Measurements from ENCODE around the gene TSPOAP1.

TSPOAP1 gene

DNA sequence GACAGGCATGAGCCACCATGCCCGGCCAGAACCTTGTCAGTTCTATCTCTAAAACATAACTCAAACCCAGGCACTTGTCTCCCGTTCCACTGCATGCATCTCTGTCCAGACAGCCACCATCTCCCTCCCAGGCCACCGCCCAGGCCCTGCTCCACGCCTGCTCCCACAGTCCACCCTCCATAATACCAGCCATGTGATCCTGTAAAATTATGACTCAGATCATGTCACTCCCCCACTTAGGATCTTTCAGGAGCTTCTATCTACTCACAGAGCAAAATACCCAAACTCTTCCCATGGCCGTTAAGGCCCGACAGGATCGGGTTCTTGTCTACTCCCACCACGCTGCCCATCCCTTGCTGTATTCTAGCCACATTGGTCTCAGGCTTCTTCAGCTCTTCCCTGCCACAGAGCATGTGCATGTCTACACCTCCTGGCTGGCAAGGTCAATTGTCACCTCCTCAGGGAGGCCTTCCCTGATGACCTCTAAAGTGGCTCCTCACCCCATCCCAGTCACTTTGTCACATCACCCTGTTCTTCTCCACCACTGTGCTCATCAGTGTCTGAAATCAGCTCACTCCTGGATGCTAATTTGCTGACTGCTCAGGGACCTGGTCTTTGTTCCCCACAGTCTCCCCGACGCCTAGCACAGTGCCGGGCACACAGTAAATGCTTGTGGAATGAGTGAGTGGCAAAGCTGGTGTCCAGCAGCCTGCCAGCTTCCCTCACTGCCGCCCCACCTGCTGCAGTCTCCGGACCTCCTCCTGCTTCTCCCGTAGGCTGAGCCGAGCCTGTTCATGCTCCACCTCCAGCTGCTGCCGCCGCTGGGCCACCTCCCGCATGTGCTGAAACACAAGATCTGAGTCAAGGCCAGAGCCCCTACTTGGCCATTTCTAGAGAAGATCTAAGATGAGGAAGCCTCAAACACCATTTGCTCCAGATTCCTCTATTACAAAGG, 6.7 kb downstream of the TSPOAP1 start:
- DNase-seq (ENCODE audit: low read depth), result no peak
- no peak overlapping the region for H3K4me3 ChIP-seq (ENCODE audit: low read depth, low read length)

DNA sequence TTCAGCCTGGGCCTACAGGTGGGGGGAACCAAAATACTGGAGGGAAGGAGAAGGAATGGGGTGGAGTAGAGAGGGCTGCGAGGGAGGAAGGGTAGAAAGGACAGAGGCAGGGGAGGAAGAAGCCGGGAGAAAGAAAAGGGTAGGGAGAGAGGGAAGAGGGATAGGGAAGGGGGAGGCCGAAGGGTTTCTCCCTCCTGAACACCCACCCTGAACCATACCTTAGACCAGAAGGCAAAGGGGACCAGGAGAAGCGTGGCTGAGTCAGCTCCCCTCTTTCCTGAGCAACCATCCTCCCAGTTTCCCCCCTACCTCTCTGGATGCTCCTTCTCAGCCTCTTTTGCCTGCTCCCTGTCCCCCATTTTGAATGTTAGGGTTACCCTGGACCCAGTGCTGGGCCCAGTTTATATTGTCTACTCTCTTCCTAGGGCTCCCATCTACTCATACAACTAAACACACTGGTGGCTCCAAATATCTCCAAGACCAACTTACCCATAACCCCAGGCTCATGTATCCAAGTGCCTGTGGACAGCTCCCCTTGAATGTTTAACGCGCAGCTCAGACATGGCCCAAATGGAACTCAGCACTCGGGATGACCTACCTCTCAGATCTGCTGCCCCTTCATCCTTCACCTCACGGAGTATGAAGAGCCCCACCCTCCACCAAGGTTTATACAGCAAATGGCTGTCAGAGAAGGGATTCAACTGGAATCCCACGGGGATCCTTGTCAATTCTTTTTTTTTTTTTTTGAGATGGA, 7.8 kb downstream of the TSPOAP1 start:
- no peak for DNase-seq (ENCODE audit: low read depth)
- no peak overlapping the region for H3K4me3 ChIP-seq (ENCODE audit: low read depth, low read length)

DNA sequence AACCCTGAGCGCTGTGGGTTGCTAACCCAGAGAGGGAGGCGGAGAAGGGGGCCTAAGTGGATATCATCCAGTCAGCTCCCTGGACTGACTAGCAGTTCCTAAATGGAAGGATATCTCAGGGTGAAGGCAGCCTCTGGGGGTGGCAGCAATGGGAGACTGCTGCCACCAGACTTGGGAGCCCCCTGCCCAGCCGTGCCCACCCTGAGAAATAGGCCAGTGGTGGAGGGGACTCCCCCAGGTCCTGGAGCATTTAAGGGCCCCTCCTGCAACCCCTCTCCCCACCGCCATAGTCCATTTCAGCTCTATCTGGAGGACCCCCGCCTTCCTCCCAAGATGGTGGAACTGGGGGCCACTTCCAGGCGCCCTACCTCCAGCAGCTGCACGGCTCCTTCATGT, 8.4 kb downstream of the TSPOAP1 start:
- no peak for DNase-seq (ENCODE audit: low read depth)
- no peak overlapping the region for H3K4me3 ChIP-seq (ENCODE audit: low read depth, low read length)

DNA sequence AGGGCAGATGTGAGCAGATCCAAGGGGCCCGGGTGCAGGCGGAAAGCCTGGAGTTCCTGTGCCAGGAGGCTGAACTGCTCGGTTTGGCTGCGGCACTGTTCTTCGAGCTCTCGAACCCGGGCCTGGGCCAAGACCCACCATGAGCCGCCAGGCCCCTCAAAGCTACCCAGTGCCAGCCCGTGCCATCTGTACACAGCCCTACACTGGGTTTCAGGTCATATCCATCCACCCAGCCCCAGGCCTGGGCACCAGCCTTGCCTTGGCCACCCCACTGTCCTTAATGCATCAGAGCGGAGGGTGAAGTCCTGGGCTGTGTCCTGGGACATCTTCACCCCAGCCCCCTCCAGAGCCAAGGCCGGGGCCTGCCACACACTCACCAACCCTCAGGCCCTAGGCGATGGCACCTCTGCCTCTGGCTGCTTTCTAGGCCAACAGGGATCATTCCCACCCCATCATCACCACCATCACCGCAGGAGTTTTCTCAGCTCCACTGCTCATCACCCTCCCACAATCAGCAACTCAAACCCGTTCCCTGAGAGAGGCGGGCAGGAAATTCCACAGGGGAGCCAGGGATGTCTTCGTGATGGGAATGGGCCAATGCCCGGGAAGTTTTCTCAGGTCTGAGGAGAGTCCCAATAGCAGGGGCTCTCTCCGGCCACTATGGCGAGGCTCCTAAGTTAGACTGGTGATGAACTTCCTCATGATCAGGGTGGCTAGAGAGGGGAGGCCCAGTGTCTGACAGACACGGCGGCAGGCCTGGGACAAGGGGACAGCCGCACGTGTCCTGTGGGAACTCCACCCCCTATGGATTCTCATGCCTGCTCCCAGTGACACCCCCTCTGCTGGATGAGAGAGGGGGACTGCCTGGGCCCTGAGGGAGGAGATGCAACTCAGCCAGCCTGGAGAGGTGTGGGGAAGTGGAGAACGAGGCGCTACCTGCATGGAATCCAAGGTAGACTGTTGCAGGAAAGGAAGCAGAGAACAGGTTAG, 9.1 kb downstream of the TSPOAP1 start:
- H3K4me3 ChIP-seq (ENCODE audit: low read depth, low read length), result no peak overlapping the region
- no peak for DNase-seq (ENCODE audit: low read depth)

DNA sequence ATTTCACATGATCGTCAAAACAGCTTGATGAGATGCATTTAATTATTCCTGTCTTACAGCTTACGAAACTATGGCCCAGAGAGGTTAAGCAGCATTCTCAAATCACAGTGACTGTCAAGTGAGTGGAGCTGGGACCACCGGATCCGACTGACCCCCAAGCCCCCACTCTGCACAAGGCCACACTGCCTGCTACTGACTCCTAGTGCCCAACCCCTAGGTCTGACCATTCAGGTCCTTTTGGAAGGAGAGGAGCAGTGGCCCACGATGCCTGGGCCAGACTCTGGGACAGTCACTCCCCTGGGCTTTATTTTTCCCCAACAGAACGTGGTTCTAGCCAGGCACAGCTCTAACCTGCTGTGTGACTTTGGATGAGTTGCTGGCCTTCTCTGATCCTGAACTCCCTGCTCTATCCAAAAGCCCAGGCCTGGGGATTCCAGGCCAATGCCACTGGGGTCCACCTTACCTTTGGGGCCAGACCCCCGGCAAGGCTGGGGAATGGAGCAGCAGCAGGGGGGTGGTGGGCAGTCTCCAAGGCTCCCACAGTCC, 9.9 kb downstream of the TSPOAP1 start:
- DNase-seq (ENCODE audit: low read depth), result no peak

DNA sequence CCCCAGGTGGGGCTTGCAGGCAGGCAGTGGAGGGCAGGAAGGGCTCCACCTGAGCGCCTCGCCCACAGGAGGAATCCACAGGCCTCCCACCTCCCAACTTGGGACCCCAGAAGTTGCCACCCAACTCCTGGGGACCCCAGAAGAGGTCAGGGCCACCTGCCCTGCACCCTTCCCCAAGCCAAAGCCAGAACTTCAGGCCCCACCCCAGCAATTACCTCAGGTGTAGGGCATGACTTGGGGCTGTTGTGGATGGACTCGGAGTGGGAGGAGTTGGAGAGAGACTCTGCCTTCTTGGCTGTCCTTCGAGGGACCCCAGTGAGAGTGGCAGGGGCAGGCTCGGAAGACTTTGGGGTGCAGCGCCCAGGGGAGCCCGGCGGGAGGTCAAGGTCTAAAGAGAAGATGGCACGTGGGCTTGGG, 10.5 kb downstream of the TSPOAP1 start:
- no peak overlapping the region for H3K4me3 ChIP-seq (ENCODE audit: low read depth, low read length)
- DNase-seq (ENCODE audit: low read depth), result no peak

More for the DNA sequence above, 9.9 kb downstream of the TSPOAP1 start:
- H3K4me3 ChIP-seq (ENCODE audit: low read depth, low read length), result no peak overlapping the region

DNA sequence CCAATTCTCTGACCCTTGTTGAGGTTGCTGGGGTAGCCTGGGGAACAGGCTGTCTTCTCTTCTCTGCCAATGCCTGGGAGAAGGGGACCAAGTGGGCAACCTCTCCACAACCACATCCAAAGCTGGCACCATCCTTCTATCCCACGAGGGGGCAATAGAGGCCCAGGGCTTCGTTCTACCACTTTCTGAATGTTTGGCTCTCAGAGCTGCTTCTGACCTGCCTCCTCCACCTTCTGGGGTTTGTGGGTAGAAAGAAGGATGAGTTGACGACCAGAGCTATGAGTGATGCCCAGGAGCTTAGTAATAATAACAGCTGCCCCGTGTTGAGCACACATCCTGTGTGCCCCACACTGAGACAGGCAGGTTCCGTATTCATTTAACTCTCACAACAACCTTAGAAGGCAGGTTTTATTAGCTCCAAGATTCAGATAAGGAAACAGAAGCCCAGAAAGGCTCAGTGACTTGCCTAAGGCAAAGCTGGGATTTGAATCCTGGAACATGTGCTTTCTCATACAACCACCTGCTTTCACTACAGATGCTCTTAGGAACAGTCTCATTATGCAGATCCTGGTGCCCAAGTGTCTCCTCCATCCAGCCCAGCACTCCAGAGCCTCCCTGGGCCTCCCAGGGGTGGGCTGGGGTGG, 11.1 kb downstream of the TSPOAP1 start:
- peak; percentile 52 for DNase-seq (ENCODE audit: low read depth)
- H3K4me3 ChIP-seq (ENCODE audit: low read depth, low read length), result no peak overlapping the region

DNA sequence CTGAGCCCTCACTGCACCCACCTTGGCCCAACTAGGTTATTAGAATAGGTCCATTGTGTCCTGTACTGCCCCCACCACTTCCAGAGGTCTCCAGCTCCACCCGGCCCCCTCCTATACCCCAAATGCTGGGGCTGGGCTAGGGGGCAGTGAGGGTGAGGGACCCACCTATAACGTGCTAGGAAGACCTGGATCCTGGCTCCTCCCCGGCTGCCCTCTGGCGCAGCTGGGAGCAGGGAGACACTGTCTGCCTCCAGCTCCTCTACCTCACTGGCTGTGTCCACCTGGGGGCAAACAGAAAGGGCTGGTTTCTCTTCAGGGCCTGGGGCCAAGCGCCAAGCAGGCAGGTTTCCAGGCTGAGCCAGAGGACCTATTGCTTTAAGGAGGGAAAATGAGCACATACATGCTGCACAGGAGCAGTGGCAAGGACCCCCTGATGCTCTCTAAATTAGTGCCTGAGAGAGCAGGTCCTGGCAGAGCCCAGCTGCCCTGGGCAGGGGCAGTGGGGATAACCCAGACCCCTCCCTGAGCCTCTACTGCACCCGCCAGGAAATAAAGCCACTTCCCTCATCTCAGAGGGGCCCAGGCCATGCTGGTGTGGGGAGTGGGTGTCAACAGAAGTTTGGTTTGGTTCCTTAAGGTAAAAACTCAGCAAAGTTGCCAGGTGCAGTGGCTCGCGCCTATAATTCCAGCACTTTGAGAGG, 12.2 kb downstream of the TSPOAP1 start:
- DNase-seq (ENCODE audit: low read depth), result no peak
- no peak overlapping the region for H3K4me3 ChIP-seq (ENCODE audit: low read depth, low read length)

DNA sequence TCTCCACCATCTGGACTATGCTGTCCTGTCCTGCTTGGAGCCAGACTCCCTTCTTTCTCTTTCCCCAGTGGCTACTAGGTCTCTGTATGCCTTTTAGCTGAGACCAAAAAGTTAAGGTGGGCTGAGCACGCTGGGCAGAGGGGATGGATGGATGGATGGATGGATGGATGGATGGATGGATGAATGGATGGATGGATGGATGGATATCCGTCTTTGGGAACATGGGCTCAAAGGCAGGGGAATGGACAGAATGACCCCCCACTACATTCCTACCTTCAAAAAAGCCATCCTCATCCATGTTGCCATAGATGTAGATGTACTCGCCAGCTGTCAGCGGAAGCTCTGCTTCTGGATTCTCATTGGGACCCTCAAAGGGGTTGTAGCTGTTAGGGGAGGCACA, 12.8 kb downstream of the TSPOAP1 start:
- H3K4me3 ChIP-seq (ENCODE audit: low read depth, low read length), result no peak overlapping the region
- DNase-seq (ENCODE audit: low read depth), result no peak

DNA sequence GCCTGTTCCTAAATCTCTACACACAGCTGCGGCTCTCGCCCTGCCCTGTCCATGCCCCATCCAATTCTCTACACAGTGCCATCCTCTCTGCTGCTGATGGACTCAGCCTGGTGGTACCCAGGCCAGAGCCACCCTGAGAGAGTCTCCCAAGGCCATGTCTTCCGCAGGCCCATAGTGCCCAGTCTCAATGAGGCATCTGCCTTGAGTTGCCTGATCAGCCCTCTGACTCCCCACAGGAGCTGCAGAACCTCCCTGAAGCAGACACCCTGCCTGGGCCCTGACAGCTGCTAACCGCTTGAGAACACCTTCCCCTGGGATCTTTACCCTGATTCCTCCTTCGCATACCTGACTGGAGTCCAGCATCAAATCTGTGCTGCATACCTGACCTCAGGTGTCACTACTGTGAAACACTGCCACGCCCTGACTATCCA, 13.3 kb downstream of the TSPOAP1 start:
- DNase-seq (ENCODE audit: low read depth), result no peak
- no peak overlapping the region for H3K4me3 ChIP-seq (ENCODE audit: low read depth, low read length)

DNA sequence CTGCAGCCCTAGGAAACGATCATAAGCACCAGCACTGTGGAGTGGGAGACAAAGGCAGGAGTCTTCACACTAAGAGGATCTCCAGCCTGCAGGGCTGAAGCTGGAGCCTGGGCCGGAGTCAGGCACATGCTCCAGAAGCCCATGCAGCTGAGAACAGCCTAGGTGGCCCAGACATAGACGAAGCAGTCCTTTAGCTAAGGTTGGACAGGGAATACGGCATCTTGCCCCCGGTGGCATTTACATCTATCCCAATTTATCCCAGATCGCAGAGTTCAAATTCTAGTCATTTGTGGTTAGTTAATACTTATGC, 13.9 kb downstream of the TSPOAP1 start:
- no peak for DNase-seq (ENCODE audit: low read depth)
- H3K4me3 ChIP-seq (ENCODE audit: low read depth, low read length), result no peak overlapping the region

DNA sequence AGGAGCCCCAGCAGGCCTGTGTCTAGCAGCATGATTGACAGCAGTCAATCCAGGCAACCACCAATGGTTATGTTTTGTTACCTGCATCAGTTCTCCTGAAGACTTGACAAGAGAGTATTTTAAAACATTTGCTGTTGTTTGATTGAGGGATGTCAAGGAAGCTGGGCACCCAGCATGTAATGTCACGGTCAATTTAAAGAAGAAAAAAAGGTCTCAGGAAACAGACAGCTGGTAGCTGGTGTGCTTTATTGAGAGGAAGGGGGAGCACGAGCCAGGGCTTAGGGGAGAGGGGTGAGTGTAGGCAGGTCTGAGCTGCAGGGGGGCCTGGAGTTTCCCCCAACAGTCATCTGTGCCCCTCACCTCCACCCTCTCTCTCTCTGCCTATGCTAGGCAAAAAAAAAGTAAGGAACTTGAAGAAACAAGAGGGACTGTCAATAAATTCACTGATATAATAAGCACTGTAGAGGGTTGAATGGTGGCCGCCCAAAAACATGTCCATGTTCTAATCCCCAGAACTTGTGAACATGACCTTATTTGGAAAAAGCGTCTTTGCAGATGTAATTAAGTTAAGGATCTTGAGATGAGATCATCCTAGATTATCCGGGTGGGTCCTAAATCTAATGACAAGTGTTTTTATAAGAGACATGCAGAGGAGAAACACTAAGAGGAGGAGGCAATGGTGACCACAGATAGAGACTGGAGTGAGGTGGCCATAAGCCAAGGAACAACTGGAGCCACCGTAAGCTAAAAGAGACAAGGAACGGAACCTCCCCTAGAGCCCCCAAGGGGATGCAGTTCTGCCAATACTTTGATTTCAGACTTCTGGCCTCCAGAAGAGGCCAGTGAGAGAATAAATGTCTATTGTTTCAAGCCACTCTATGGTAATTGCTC, 14.5 kb downstream of the TSPOAP1 start:
- no peak for DNase-seq (ENCODE audit: low read depth)
- no peak overlapping the region for H3K4me3 ChIP-seq (ENCODE audit: low read depth, low read length)

DNA sequence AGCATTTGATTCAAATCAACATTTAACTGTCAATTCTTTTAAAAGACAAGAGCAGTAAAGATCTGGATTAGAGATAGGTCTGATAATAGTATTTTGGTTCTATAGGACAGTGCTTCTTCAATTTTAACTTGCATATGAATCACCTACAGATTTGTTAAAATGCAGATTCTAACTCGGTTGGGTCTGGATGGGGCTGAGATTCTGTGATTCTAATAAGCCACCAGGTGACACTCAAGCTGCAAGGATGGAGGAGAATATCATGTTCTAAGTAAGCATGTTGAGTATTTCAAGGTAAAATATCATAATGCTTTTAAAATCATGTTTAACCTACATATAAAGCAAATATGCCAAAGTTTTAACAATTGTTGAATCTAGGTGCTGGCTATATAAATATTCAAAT, 15.8 kb downstream of the TSPOAP1 start:
- DNase-seq (ENCODE audit: low read depth), result no peak
- H3K4me3 ChIP-seq (ENCODE audit: low read depth, low read length), result no peak overlapping the region

DNA sequence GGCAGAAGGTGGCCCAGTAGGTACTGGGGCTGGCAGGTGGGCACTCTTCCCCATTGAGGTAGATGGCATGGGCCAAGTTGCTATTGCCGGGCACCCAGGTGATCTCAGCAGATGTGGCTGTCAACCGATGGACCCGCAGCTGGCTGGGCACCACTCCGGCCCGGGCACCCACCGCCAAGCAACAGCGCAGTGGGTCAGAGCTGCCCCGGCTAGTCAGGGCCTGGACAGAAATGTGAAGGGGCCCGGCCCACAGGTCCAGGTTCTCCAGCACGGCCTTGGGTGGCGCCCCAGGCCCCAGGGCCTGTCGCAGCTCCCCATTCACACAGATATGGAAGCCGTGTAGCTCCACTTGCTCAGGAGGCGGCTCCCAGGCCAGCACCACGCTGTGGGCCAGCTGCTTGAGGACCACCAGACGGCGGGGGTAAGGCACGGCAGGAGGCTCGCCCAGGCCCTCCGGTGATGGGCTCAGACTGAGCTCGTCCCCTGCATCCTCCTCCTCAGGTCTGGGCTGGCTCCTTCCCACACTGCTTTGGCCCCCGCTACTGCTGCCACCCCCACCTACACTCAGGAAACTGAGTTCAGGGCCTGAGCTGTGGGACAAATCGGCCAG, 16.5 kb downstream of the TSPOAP1 start:
- DNase-seq (ENCODE audit: low read depth), result no peak
- H3K4me3 ChIP-seq (ENCODE audit: low read depth, low read length), result no peak overlapping the region

DNA sequence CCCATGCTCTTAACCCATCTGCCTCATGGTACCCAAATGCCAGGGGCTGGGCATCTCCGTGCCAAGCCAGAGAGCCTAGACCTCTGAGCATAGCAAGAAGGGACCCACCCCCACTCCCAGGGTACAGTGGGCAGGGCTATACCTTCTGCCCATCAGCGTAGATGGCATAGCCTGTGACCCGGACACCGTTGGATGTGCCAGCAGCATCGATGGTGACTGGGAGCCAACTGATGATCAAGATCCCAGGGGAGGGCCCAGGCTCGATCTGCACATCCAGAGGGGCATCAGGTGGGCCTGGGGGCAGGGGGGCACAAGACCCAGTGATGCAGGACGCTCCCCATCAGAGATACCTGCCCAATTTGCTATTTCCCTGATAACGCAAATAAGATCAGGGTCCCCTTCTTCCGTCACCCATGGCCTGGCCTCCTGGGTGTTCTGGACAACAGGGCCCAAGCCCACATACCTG, 17.1 kb downstream of the TSPOAP1 start:
- no peak for DNase-seq (ENCODE audit: low read depth)

DNA sequence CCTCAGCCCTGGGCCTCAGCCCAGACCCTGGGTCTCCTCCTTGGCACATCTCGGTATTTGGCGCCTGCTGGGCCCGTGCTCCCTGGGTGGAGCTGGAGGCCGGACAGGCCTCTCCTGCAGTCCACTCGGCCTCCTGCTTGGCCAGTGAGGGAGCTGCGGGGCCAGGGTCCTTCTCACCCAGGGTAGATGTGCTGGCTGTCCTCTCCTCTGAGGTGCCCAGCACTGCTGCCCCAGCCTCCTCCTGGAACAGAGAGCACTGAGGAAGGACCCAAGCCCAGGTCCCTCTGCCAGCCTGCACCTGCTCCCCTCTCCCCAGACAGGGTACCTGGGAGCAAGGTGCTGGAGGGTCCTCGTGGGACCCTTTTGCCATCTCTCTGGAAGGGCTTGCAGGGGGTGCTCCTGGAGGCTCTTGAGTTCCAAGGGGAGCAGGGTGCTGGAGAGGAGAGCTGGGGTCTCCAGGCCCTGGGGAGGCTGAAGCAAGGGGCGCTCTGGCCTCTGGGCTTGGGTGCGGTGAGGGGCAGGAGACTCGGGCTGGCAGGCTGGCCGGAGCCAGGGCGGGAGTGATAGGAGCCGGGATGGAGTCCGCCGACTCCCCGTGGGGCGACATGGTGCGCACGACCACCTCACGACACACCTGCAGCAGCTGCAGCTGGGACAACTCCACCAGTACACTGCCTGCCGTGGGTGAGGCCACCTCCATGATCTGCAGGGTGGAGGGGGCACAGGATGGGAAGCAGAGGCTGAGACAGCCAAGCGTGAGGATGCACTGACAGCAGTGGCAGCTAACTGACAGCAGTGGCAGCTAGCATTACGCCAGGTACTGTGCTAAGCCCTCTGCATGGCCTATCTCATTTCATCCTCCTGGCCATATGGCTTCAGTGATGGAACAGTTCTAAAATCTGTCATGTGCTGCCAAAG, 17.8 kb downstream of the TSPOAP1 start:
- H3K4me3 ChIP-seq (ENCODE audit: low read depth, low read length), result no peak overlapping the region
- no peak for DNase-seq (ENCODE audit: low read depth)

More for the DNA sequence above, 17.1 kb downstream of the TSPOAP1 start:
- H3K4me3 ChIP-seq (ENCODE audit: low read depth, low read length), result no peak overlapping the region

All from skeletal muscle cell (primary cell).